C4-2B (cell line): ENCODE results near the gene CHN2.

Experiments
- H3K27ac ChIP-seq: fragments of 450-650 bp; 2 replicates; pipeline ENCODE4 v1.5.1; 2017
- CTCF ChIP-seq: fragments of 450-650 bp; conservative IDR thresholded peaks from 2 replicates; pipeline ENCODE4 v1.5.1; 2017; ENCODE audit warnings: mild to moderate bottlenecking
- ZFX ChIP-seq: fragments of 450-650 bp; IDR thresholded peaks from 2 replicates; pipeline ENCODE4 v1.6.1; 2017

The CHN2 gene

GRCh38 chr7:29461996-29462395 lies 267.4 kb downstream of the CHN2 start:
- H3K27ac ChIP-seq, result no peak overlapping the region
- TF ChIP-seq ZFX (no peak), CTCF (no peak)

DNA sequence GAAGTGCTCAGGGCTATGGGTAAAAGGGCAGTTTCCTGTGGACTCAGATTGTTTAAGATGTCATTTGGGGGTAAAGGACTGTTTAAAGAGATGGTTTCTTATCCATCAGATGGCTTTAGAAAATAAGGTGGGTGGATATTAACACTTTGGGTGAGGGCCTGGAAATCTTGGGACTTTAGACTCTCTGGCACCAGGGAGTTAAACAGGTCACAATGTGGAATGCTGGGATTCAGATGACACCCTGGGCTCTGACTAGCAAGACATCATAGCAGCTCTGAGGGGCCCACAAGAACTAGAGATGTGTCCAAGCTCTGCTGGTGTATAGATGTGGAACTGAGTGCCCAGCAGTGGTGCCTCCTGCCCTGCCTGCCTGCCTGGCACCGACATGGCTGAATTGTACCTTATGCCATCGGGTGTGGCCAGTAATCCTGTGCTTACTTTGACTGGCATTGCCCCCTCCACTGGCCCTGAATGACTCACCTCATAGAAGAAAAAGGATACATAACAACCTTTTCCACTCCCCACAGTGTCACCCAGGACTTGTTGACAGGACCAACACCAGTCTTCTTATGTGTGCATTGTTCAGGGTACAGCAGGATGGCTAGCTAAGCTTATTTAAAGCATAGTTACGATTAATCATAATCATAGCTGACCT lies 269.1 kb downstream of the CHN2 start:
- H3K27ac ChIP-seq, result no peak overlapping the region
- no peak for TF ChIP-seq CTCF

DNA sequence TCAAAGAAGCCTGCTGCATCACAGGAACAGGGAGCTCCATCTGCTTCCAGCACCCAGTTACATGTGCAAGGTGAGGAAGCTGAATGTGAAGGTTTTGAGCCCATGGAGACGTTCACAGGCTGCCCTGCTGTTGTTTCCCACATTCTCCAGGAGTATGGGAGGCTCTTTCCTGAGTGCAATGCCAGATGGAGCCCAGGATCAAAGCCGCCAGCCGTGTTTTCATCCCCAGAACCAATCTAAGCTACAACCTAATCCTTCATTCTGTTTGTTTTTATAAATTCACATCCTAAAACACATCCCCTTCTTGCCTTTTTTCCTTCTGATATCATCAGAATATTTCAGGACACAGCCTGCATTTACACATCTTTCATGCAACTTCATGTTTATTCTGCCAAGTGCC lies 270.2 kb downstream of the CHN2 start:
- no peak for TF ChIP-seq CTCF
- TF ChIP-seq ZFX, result no peak
- H3K27ac ChIP-seq, result no peak overlapping the region

DNA sequence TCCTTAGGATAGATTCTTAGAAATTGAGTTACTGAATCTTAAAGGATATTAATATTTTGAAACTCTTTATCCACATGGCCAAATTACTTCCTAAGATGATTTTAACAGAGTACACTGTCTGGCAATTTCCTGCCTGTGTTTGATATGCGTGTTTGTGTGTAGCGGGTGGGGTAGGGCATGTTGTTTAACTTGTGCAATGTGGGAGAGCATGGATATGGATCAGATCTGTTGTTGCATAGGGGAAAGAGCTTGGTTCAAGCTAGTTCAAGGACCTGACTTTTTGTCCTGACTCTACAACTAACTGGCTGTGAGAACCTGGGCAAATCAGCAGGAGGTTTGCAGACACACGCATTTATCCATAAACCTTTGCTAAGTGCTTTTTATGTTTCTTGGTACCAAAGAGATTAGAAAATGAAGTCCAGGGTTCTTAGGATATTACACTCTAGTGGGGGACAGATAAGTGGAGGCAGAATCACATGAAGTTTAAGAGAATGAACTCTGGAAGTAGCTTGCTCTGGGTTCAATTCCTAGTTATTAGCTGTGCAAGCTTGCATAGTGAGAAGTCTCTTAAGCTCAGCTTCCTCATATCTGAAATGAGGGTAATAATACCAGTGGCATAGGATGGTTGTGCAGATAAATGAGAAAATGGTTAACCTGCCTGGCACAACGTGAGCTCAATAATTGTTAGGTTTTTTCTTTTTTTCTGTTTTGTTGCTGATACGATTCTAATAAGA lies 272.8 kb downstream of the CHN2 start:
- no peak overlapping the region for H3K27ac ChIP-seq
- no peak for TF ChIP-seq ZFX
- TF ChIP-seq CTCF, result no peak

- TF ChIP-seq CTCF, result no peak
- no peak for TF ChIP-seq ZFX
- no peak overlapping the region for H3K27ac ChIP-seq
Observed at GRCh38 chr7:29468196-29468595, 273.6 kb downstream of the CHN2 start.

GRCh38 chr7:29469281-29469680 lies 274.7 kb downstream of the CHN2 start:
- TF ChIP-seq CTCF, result no peak
- no peak for TF ChIP-seq ZFX
- H3K27ac ChIP-seq, result no peak overlapping the region

- TF ChIP-seq CTCF (no peak), ZFX (no peak)
- no peak overlapping the region for H3K27ac ChIP-seq
Observed at GRCh38 chr7:29469976-29470557, 275.5 kb downstream of the CHN2 start.
